Endothelial cell of umbilical vein (primary cell): ENCODE measurements around the gene ENOSF1. TPM values are rescaled to one million over a fixed set of nuclear protein-coding genes. Genes with fewer than 3 reads are reported as not detected.

Experiments used
- BruUV-seq: library from RNA; stranded (reverse); fragments of 400-500 nt; replicated peaks from 2 replicates; lab custom pipeline; 2021; lab: Mats Ljungman, UMichigan
- CTCF ChIA-PET: fragments of 300-600, 350-600 bp; sonication (Branson Sonifier 250); formaldehyde crosslinking; loops from one replicate; lab custom pipeline; 2021; ENCODE audit warnings: antibody characterized with exemption, inconsistent platforms; lab: Charles Lee
- POLR2A ChIA-PET: fragments of 300-600, 350-600 bp; sonication (Branson Sonifier 250); formaldehyde crosslinking; loops from one replicate; lab custom pipeline; 2021; ENCODE audit warnings: antibody characterized with exemption, inconsistent platforms; lab: Charles Lee
- DNase-seq: peaks from one replicate; pipeline ENCODE4 v3.0.0-alpha.2; 2011; ENCODE audit warnings: low read depth, low spot score
- FAIRE-seq: peaks from 2 replicates; lab custom pipeline; 2011; peaks lifted over from hg19 to GRCh38; lab: Jason Lieb, UNC
- H2AFZ ChIP-seq: 2 replicates; pipeline ENCODE4 v1.6.0; 2012; ENCODE audit warnings: low read depth, low read length, control low read depth, inconsistent platforms
- H3K27ac ChIP-seq: 2 replicates; pipeline ENCODE4 v1.5.1; 2011; ENCODE audit warnings: low read depth, mild to moderate bottlenecking, control low read depth, low read length, moderate library complexity; ENCODE audit not compliant: insufficient read depth
- H3K27me3 ChIP-seq, 2 experiments: 2 replicates each; pipeline versions ENCODE4 v1.6.0 to v1.6.1; 2011; ENCODE audit warnings: low read length in 2 of 2, mixed read lengths in 1 of 2; ENCODE audit not compliant: control insufficient read depth in 2 of 2, insufficient read depth in 2 of 2
- H3K36me3 ChIP-seq, 2 experiments: 2 replicates in 1 of 2; 3 replicates in 1 of 2; pipeline ENCODE4 v1.5.1; 2011; ENCODE audit warnings: low read length in 2 of 2, mild to moderate bottlenecking in 1 of 2, moderate library complexity in 1 of 2; ENCODE audit not compliant: control insufficient read depth in 2 of 2, insufficient read depth in 2 of 2; ENCODE audit errors: extremely low read depth in 1 of 2
- H3K4me1 ChIP-seq: 3 replicates; pipeline ENCODE4 v1.5.1; 2011; ENCODE audit warnings: mild to moderate bottlenecking, low read length; ENCODE audit not compliant: control insufficient read depth, insufficient read depth; ENCODE audit errors: extremely low read depth
- H3K4me2 ChIP-seq: 2 replicates; pipeline ENCODE4 v1.6.1; 2011; ENCODE audit warnings: low read length, control low read depth, mixed read lengths; ENCODE audit not compliant: insufficient read depth
- H3K4me3 ChIP-seq, 3 experiments: fragments of 200-600 bp in 1 of 3; sonication (generic), shearing (Covaris generic) in 1 of 3; replicated peaks in 1 of 3; 2 replicates each; pipeline ENCODE4 v1.5.1; 2011 to 2016; ENCODE audit warnings: control low read depth in 3 of 3, low read length in 3 of 3, mild to moderate bottlenecking in 2 of 3, inconsistent platforms in 1 of 3, low read depth in 1 of 3, moderate library complexity in 1 of 3; ENCODE audit not compliant: insufficient read depth in 1 of 3
- H3K79me2 ChIP-seq: 2 replicates; pipeline ENCODE4 v1.6.0; 2012; ENCODE audit warnings: low read length, inconsistent platforms; ENCODE audit not compliant: control insufficient read depth, insufficient read depth
- H3K9ac ChIP-seq: replicated peaks from 2 replicates; pipeline ENCODE3; 2011; ENCODE audit warnings: low read length, control low read depth; ENCODE audit not compliant: insufficient read depth; ENCODE audit errors: extremely low read depth
- H3K9me1 ChIP-seq: replicated peaks from 3 replicates; pipeline ENCODE4 v1.6.0; 2011; ENCODE audit warnings: mild to moderate bottlenecking, low read length; ENCODE audit not compliant: control insufficient read depth, insufficient read depth; ENCODE audit errors: extremely low read depth
- H3K9me3 ChIP-seq: replicated peaks from 2 replicates; pipeline ENCODE4 v1.5.1; 2012; ENCODE audit warnings: low read length, inconsistent platforms; ENCODE audit not compliant: control insufficient read depth, insufficient read depth
- H4K20me1 ChIP-seq: replicated peaks from 2 replicates; pipeline ENCODE3; 2011; ENCODE audit warnings: mild to moderate bottlenecking, low read length; ENCODE audit not compliant: control insufficient read depth, insufficient read depth; ENCODE audit errors: extremely low read depth
- EZH2 ChIP-seq: IDR thresholded peaks from 2 replicates; pipeline ENCODE4 v1.6.1; 2012; ENCODE audit warnings: borderline replicate concordance, low read depth, mild to moderate bottlenecking, moderate library complexity, low read length, inconsistent platforms; ENCODE audit not compliant: severe bottlenecking
- FOS ChIP-seq: IDR thresholded peaks from 2 replicates; pipeline ENCODE4 v1.6.1; 2011; ENCODE audit warnings: mild to moderate bottlenecking, low read length, moderate library complexity, borderline replicate concordance; ENCODE audit not compliant: insufficient read depth
- GATA2 ChIP-seq: IDR thresholded peaks from 2 replicates; pipeline ENCODE4 v1.7.0; 2011; ENCODE audit warnings: low read depth, mild to moderate bottlenecking, moderate library complexity, mixed read lengths, low read length; ENCODE audit not compliant: insufficient read length, insufficient read depth
- JUN ChIP-seq: IDR thresholded peaks from 2 replicates; pipeline ENCODE4 v1.6.1; 2011; ENCODE audit warnings: borderline replicate concordance, low read depth; ENCODE audit not compliant: insufficient read length, insufficient read depth
- MYC ChIP-seq: IDR thresholded peaks from one replicate; pipeline ENCODE4 v1.6.1; 2011; ENCODE audit warnings: mild to moderate bottlenecking, low read depth, low read length
- POLR2A ChIP-seq: IDR thresholded peaks from 2 replicates; pipeline ENCODE4 v1.6.1; 2012; ENCODE audit warnings: low read depth, mild to moderate bottlenecking, control low read depth, low read length
- POLR2AphosphoS5 ChIP-seq: IDR thresholded peaks from 2 replicates; pipeline ENCODE4 v1.6.1; 2012; ENCODE audit warnings: low read depth, mild to moderate bottlenecking, control low read depth, low read length, moderate library complexity; ENCODE audit not compliant: insufficient read depth
- dilution Hi-C: fragments of 300-500 bp; cut with MboI; formaldehyde crosslinking; loops from one replicate; pipeline ENCODE4 v1.15.0; 2019; ENCODE audit warnings: low sequenced_read_pairs; ENCODE audit not compliant: extremely low pct_ligation_motif_present
- intact Hi-C: fragments of 100-400 bp; cut with micrococcal nuclease; formaldehyde crosslinking; loops from one replicate; pipeline ENCODE4 v1.10.0; 2022
- polyA plus RNA-seq, 4 experiments: library from polyadenylated mRNA; depleted of rRNA in 3 of 4; stranded (reverse) in 3 of 4; unstranded in 1 of 4; fragments of >200 nt; gene quantifications; 2 replicates each; pipeline versions ENCODE4 v1.2.1 to v1.2.3, GENCODE V29; 2011 to 2012; ENCODE audit warnings: missing spikeins in 1 of 4
- total RNA-seq: library from RNA; stranded (reverse); gene quantifications from 2 replicates; pipeline ENCODE4 v1.2.3, GENCODE V29; 2021
- TF ChIP-seq, protein P1 (sequence below), 2 donors: IDR thresholded peaks; 1 replicate in 1 of 2; 2 replicates in 1 of 2; pipeline ENCODE4 v1.5.1; 2011; ENCODE audit warnings: low read length in 2 of 2, mild to moderate bottlenecking in 2 of 2, moderate library complexity in 2 of 2, control low read depth in 1 of 2, inconsistent platforms in 1 of 2, low read depth in 1 of 2; ENCODE audit not compliant: insufficient read depth in 1 of 2; ENCODE audit errors: extremely low read depth in 1 of 2
- TF ChIP-seq, protein P2 (sequence below): IDR thresholded peaks from 2 replicates; pipeline ENCODE4 v1.6.1; 2011; ENCODE audit not compliant: insufficient read depth, insufficient read length

ENOSF1 gene
- total and polyA plus RNA-seq, 2 donors (not counting 3 experiments of a cell fraction or from before 2014, with no cell fraction given) = 19.5 to 50.5 TPM

DNA sequence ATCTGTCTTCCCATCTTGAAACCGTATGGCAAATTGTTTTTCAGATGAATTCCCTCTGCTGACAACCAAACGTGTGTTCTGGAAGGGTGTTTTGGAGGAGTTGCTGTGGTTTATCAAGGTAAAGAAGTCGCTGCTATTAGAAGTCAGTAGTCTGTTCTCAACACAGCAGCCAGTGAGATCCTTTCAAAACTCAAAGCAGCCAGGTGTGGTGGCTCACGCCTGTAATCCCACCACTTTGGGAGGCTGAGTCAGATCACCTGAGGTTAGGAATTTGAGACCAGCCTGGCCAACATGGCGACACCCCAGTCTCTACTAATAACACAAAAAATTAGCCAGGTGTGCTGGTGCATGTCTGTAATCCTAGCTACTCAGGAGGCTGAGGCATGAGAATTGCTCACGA, 52.8 kb downstream of the ENOSF1 start:
- dilution Hi-C loops = no loop called here
- no peak overlapping the region for H3K27ac ChIP-seq
- no peak for TF ChIP-seq MYC
- TF ChIP-seq JUN = no peak
- no peak for TF ChIP-seq GATA2
- no peak for TF ChIP-seq POLR2AphosphoS5
- no peak for TF ChIP-seq POLR2A
- TF ChIP-seq, protein P1, sequence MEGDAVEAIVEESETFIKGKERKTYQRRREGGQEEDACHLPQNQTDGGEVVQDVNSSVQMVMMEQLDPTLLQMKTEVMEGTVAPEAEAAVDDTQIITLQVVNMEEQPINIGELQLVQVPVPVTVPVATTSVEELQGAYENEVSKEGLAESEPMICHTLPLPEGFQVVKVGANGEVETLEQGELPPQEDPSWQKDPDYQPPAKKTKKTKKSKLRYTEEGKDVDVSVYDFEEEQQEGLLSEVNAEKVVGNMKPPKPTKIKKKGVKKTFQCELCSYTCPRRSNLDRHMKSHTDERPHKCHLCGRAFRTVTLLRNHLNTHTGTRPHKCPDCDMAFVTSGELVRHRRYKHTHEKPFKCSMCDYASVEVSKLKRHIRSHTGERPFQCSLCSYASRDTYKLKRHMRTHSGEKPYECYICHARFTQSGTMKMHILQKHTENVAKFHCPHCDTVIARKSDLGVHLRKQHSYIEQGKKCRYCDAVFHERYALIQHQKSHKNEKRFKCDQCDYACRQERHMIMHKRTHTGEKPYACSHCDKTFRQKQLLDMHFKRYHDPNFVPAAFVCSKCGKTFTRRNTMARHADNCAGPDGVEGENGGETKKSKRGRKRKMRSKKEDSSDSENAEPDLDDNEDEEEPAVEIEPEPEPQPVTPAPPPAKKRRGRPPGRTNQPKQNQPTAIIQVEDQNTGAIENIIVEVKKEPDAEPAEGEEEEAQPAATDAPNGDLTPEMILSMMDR (IDR thresholded peaks at IDR 0.05; ENCODE audit: extremely low read depth in 1 of 2, insufficient read depth in 1 of 2, low read depth in 1 of 2, low read length in 2 of 2) = no peak
- TF ChIP-seq FOS = no peak
- TF ChIP-seq EZH2 = no peak
- TF ChIP-seq, protein P2, sequence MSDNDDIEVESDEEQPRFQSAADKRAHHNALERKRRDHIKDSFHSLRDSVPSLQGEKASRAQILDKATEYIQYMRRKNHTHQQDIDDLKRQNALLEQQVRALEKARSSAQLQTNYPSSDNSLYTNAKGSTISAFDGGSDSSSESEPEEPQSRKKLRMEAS = no peak
- ChIA-PET POLR2A (no interaction called here), CTCF (interaction anchor here (1.1 kb wide), 1 partner anchor 53 kb away, joined by 3 read pairs; the partner anchor contains the start of gene ENOSF1)
- no peaks in the 10 kb centered on the region for H3K27me3 ChIP-seq
- no peak overlapping the region for H2AFZ ChIP-seq
- FAIRE-seq = no peak
- H3K4me1 ChIP-seq = peaks cover 10% of the 10 kb centered on the region
- H3K4me3 ChIP-seq = no peak overlapping the region
- BruUV-seq = no TSS peak
- no peak overlapping the region for H3K4me2 ChIP-seq
- no peak for DNase-seq
- peaks cover 0 to 13% of the 10 kb centered on the region in 2 experiments for H3K36me3 ChIP-seq
- no peak overlapping the region for H3K9ac ChIP-seq
- no peaks in the 10 kb centered on the region for H3K9me3 ChIP-seq
- no peaks in the 10 kb centered on the region for H3K9me1 ChIP-seq
- H3K79me2 ChIP-seq = peaks cover 39% of the 10 kb centered on the region
- intact Hi-C loops = loop anchor here (2.0 to 10.0 kb wide), 2 partner anchors 53 to 175 kb away; partner anchors contain the start of gene ENOSF1
- H4K20me1 ChIP-seq = no peaks in the 10 kb centered on the region
